Measurements from ENCODE around the gene ZBED6.

DNA sequence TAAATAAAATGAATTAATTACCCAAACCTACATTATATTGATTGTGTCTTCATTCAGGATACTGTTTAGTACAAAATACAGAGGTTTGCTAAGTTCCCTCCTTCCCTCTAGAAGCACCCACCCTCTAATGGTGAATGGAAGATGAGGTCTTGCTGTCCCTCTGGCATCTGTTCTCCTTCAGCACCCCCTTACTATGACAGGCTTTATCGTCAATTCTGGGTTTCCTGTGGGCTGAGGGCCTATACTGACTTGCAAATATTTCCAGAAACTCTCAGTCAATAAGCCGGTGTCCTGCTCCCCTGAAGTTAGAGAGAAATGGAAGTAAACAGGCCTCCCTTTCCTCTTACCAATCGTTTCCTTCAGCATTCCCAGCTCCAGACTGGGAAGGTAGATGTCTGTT, 17.3 kb upstream of the ZBED6 start:
- TF ChIP-seq POLR2A (IDR thresholded peaks at IDR 0.05; ENCODE audit: low read length) (no peak), GATA1 (IDR thresholded peaks at IDR 0.05; ENCODE audit: low read depth, low read length) (no peak)
